ENCODE results near the gene WNK4. TPM values are rescaled to one million over a fixed set of nuclear protein-coding genes. Genes with fewer than 3 reads are reported as not detected.

Gene WNK4
- total and polyA plus RNA-seq, 9 of the 15 experiments (the other 6 are each of a cell fraction or from before 2014, with no cell fraction given) = 0.32 to 25.8 (median 4.5) TPM

DNA sequence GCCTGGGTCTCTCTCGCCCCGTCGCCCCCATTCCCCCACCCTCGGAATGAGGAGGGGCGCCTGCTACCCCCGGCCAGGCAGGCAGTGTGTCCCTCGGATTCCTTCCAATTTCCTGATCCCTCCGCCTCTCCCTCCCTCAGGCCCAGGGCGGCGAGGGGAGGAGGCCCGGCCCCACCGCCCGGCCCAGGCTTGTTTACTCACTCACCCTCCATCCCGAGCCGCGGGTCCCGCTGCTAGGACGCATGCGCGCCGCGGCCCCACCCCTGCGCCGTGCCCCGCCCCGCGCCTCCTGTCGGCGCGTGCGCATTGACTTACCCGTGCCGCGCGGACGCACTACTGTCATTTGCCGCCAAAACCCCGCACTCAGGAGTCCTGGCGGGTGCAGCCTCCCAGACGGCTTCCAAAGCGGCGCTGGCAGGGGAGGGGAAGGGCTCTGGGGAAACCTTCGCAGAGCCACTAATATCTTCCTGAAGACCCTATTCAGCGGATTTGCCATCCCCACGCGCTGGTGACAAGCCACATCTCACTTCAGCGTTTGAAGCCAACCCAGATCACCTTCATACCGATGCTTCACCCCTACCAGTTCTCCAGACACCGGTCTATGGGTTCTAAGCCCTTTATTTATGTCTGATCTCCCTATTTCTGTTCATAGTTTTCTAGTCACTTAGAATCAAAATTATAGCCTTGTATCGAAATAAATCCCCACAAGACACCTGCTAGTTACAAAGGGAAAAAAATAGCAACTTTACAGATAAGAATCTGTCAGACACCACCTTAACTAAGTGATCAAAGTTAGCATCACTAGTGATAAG is 35.4 kb upstream of the WNK4 start, which contains the start of gene EZH1 (continued):
- TF ChIP-seq NCOR1 (IDR thresholded peaks at IDR 0.05) (no peak), HDAC8 (tag; IDR thresholded peaks at IDR 0.05) (no peak), MAFK (IDR thresholded peaks at IDR 0.05; ENCODE audit: low read length) (no peak), SMAD1 (IDR thresholded peaks at IDR 0.05; ENCODE audit: low read depth, low read length, partially characterized antibody) (no peak), SRSF7 (optimal IDR thresholded peaks at IDR 0.05; ENCODE audit: low read depth, low read length) (no peak), HOXB6 (CRISPR knock-in tag; IDR thresholded peaks at IDR 0.05; ENCODE audit: borderline replicate concordance) (no peak), ZNF561 (CRISPR knock-in tag; conservative IDR thresholded peaks at IDR 0.05) (no peak), E2F6 (IDR thresholded peaks at IDR 0.05; ENCODE audit: borderline replicate concordance in 1 of 2, extremely low read depth in 1 of 2, insufficient read depth in 1 of 2, insufficient read length in 1 of 2, low read depth in 1 of 2, low read length in 1 of 2, poor library complexity in 1 of 2, severe bottlenecking in 1 of 2) (peak; percentile 100), ARID3A (IDR thresholded peaks at IDR 0.05; ENCODE audit: borderline replicate concordance, low read depth, low read length) (no peak), ZFPM2 (CRISPR knock-in tag; IDR thresholded peaks at IDR 0.05) (no peak), E2F3 (CRISPR knock-in tag; IDR thresholded peaks at IDR 0.05) (peak; percentile 93), THRAP3 (IDR thresholded peaks at IDR 0.05; ENCODE audit: borderline replicate concordance) (no peak), SIX5 (IDR thresholded peaks at IDR 0.05; ENCODE audit: borderline replicate concordance in 1 of 2, insufficient read depth in 1 of 2, low read depth in 1 of 2, low read length in 2 of 2) (no peak), LCOR (CRISPR knock-in tag; IDR thresholded peaks at IDR 0.05) (peak; percentile 76), KAT8 (IDR thresholded peaks at IDR 0.05; ENCODE audit: low read depth) (no peak), ESRRB (CRISPR knock-in tag; IDR thresholded peaks at IDR 0.05; ENCODE audit: borderline replicate concordance) (no peak), CHD4 (IDR thresholded peaks at IDR 0.05; ENCODE audit: insufficient read depth, insufficient replicate concordance, low read depth, low read length, poor library complexity, severe bottlenecking) (no peak), ZBTB7A (IDR thresholded peaks at IDR 0.05; ENCODE audit: borderline replicate concordance, control insufficient read depth, low read depth, low read length) (no peak), FOXA3 (CRISPR knock-in tag; conservative IDR thresholded peaks at IDR 0.05 in 1 of 2, IDR thresholded peaks at IDR 0.05 in 1 of 2) (peak; percentile 90 to 98), NBN (IDR thresholded peaks at IDR 0.05; ENCODE audit: low read depth) (0 out of 2 replicates have a peak, but pooled peaks have one; percentile 19), ELF4 (CRISPR knock-in tag; IDR thresholded peaks at IDR 0.05) (no peak), BDP1 (IDR thresholded peaks at IDR 0.05; ENCODE audit: insufficient read depth, insufficient read length) (no peak), HDAC3 (IDR thresholded peaks at IDR 0.05; ENCODE audit: borderline replicate concordance, partially characterized antibody) (no peak)
- TF ChIP-seq, protein P1, sequence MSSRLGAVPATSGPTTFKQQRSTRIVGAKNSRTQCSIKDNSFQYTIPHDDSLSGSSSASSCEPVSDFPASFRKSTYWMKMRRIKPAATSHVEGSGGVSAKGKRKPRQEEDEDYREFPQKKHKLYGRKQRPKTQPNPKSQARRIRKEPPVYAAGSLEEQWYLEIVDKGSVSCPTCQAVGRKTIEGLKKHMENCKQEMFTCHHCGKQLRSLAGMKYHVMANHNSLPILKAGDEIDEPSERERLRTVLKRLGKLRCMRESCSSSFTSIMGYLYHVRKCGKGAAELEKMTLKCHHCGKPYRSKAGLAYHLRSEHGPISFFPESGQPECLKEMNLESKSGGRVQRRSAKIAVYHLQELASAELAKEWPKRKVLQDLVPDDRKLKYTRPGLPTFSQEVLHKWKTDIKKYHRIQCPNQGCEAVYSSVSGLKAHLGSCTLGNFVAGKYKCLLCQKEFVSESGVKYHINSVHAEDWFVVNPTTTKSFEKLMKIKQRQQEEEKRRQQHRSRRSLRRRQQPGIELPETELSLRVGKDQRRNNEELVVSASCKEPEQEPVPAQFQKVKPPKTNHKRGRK (tag; IDR thresholded peaks at IDR 0.05) = no peak

Measured in K562 (cell line).